Measurements from ENCODE around the gene CLRN2.

- TF ChIP-seq, protein P1, sequence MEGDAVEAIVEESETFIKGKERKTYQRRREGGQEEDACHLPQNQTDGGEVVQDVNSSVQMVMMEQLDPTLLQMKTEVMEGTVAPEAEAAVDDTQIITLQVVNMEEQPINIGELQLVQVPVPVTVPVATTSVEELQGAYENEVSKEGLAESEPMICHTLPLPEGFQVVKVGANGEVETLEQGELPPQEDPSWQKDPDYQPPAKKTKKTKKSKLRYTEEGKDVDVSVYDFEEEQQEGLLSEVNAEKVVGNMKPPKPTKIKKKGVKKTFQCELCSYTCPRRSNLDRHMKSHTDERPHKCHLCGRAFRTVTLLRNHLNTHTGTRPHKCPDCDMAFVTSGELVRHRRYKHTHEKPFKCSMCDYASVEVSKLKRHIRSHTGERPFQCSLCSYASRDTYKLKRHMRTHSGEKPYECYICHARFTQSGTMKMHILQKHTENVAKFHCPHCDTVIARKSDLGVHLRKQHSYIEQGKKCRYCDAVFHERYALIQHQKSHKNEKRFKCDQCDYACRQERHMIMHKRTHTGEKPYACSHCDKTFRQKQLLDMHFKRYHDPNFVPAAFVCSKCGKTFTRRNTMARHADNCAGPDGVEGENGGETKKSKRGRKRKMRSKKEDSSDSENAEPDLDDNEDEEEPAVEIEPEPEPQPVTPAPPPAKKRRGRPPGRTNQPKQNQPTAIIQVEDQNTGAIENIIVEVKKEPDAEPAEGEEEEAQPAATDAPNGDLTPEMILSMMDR (IDR thresholded peaks at IDR 0.05; ENCODE audit: extremely low read depth in 1 of 2, insufficient read depth in 1 of 2, low read depth in 1 of 2, low read length in 2 of 2) = no peak
- TF ChIP-seq POLR2A (IDR thresholded peaks at IDR 0.05; ENCODE audit: low read depth, low read length) = no peak
- no peak for TF ChIP-seq EZH2 (IDR thresholded peaks at IDR 0.05; ENCODE audit: borderline replicate concordance, low read depth, low read length, severe bottlenecking)
- TF ChIP-seq POLR2AphosphoS5 (IDR thresholded peaks at IDR 0.05; ENCODE audit: insufficient read depth, low read depth, low read length) = no peak
- TF ChIP-seq MYC (IDR thresholded peaks at IDR 0.05; ENCODE audit: low read depth, low read length) = no peak
- TF ChIP-seq MAX (IDR thresholded peaks at IDR 0.05; ENCODE audit: insufficient read depth, insufficient read length) = no peak
- TF ChIP-seq JUN (IDR thresholded peaks at IDR 0.05; ENCODE audit: borderline replicate concordance, insufficient read depth, insufficient read length, low read depth) = no peak
- no peak for TF ChIP-seq FOS (IDR thresholded peaks at IDR 0.05; ENCODE audit: borderline replicate concordance, insufficient read depth, low read length)
- no peak for TF ChIP-seq GATA2 (IDR thresholded peaks at IDR 0.05; ENCODE audit: insufficient read depth, insufficient read length, low read depth, low read length)
Observed at GRCh38 chr4:17565846-17566245, 50.9 kb downstream of the CLRN2 start.
